NCI-H1436 treated with DMSO at 0.1 percent for 48 hours (cell line): Measurements from ENCODE around the gene CYP20A1.
"Not testable (repeated sequence)": the region's sequence is repeated elsewhere in the genome, so short reads cannot be mapped to it uniquely, and the experiment has no call there.

Experiments used
- DNase-seq: peaks from one replicate; lab custom pipeline; 2025; lab: John Stamatoyannopoulos, UW

The CYP20A1 gene

DNA sequence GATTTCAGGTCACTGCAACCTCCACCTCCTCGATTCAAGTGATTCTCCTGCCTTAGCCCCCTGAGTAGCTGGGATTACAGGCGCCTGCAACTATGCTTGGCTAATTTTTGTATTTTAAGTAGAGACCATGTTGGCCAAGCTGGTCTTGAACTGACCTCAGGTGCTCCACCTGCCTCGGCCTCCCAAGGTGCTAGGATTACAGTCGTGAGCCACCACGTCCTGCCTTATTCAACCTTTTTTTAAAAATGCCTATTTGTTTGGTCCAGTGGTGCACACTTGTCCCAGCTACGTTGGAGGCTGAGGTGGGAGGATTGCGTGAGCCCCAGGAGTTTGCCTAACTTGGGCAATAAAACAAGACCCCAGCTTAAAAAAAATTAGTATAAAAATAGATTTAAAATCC is 43.3 kb downstream of the CYP20A1 start:
- DNase-seq: no peak

DNA sequence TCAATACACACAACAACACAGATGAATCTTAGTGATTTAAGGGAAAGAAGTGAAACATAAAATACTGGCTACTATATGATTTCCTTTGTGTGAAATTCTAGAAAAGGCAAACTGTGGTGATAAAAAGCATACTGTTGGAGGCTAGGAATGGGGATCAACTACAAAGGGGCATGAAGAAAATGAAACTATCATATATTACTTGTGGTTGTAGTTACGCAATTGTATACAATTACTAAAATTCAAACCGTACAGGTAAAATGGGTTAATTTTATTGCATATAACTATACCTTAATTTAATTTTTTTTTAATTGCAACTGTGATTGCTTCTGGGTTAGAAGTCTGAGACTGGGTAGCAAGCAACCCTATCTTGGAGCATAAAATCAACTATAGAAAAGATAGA is 47.7 kb downstream of the CYP20A1 start:
- no peak for DNase-seq

DNA sequence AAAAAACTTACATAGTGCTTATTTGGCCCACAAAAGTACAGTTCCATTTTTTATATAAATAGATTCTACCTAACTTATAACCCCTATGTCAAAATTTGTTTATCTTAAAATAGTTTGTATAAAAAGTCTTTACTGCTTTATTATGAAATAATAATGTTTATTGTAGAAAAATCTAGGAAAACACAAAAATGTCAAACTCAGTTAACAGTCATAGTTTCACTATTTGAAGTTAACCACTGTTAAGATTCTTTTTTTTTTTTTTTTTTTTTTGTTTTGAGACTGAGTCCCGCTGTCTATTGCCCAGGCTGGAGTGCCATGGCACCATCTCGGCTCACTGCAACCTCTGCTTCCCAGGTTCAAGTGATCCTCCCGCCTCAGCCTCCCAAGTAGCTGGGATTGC is 62.8 kb downstream of the CYP20A1 start:
- no peak for DNase-seq

DNA sequence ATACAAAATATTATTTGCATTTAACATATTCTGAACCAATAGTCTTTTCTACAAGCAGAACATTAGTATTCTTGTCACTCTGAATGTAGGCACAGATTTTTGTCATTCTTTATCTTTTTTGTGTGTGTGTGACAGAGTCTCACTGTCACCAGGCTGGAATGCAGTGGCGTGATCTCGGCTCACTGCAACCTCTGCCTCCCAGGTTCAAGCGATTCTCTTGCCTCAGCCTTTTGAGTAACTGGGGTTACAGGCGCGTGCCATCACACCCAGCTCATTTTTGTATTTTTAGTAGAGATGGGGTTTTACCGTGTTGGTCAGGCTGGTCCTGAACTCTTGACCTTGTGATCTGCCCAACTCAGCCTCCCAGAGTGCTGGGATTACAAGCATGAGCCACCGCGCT is 63.8 kb downstream of the CYP20A1 start:
- not testable (repeated sequence) for DNase-seq

DNA sequence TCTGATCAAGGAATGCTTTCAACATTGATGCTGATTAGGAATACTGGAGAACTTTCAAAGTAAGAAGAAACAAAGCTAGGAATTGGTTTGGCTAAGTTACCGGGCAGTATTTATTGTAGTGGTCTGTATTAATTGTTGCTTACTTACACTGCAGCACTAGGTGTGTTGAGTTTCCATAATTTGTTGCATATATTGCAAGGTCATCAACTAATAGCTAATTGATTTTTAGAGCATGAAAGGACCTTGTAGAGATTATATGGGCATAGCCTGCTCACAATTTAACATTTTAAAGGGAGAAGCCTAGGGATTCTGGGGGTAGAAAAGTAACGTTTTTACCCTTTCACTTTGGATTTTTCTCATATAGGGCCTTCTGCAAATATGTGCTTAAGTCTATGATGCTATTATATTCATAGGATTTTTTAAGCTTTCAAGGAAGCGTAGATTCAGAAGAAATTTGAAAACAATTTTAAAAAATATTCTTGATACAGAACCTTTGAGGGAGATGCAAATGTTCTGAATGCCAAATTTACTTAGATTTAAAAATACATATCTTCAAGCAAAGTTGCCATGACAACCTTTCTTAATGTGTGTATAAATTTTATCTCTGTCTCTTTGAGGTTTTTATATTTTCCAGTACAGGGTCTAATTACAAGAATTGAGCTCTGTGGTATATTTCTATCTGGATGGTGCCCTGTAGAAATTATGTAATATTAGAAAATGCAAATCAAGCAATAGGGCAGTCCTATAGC is 72.0 kb downstream of the CYP20A1 start:
- DNase-seq: no peak

DNA sequence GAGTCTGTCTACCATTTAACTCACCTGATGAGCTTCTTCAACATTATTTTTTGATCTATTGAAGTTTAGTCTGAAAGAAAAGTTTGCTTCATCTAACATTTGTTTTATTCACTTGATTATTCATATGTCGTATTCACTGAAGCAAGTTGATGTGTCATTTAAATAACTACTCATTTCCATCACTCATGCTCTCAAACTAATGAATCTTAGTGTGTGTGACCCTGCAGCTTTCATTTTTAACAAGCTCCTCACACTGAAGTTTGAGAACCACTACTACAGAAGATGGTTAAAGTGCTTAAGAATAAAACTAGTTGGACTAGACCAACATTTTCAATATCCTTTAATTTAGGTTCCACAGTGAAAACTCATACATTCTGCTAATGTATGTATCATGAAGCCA is 87.5 kb downstream of the CYP20A1 start:
- no peak for DNase-seq

DNA sequence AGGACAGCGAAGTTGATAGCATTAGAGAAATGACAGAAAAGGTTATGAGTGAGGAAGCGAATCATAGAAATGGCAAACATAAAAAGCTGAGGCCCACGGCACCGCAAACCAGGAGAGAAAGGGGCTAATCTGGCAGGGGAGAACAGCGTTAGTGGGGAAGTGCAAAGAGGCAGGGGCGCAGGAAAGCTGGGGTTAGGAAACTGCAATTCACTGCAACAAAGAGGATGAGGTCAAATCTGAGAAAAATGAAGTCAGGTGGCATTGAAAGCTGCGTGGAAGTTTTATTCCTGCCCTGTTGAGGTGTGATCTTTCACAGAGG is 88.7 kb downstream of the CYP20A1 start:
- no peak for DNase-seq

DNA sequence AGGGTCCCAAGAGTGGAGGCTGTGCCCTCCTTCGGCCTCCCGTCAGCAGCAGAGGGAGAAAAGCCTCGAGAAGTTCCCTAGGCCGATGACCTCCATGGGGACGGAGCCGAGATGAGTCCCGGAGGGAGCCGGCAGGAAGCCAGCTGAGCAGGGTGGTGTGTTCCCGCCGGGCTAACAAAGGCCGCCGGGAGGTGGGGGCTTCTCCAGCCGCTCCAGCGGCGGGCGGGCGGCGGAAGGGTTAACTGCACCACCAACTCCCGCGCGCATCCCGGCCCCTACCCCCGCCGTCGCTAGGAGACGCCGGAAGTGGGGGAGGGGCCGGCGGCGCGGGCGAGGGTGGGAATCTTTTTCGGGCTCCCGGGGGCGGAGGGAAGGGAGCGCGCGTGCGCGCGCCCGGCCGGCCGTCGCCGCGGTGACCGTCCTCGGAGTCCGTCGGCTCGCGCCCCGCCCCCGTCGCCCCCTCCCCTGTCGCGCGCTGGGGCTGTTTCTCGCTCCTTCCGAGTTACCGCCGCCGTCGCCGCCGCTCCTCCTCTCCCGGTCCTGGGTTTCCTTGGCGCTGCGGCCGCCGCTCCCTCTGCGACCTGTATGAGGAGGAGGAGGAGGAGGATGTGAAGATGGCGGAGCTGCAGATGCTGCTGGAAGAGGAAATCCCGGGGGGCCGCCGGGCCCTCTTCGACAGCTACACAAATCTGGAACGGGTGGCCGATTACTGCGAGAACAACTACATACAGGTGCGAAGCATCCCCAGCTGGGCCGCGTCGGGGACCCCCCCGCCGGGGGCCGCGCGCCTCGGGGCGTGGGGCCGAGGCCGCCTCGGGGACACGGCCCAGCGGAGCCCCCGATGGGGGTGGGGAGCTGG is 89.3 kb downstream of the CYP20A1 start, which contains the start of gene ABI2:
ABI2 (plus strand) TSS at position 494 of the 859 bp plus-strand sequence; CDS start at position 615, 121 bp downstream.
- peak; percentile 26 for DNase-seq

DNA sequence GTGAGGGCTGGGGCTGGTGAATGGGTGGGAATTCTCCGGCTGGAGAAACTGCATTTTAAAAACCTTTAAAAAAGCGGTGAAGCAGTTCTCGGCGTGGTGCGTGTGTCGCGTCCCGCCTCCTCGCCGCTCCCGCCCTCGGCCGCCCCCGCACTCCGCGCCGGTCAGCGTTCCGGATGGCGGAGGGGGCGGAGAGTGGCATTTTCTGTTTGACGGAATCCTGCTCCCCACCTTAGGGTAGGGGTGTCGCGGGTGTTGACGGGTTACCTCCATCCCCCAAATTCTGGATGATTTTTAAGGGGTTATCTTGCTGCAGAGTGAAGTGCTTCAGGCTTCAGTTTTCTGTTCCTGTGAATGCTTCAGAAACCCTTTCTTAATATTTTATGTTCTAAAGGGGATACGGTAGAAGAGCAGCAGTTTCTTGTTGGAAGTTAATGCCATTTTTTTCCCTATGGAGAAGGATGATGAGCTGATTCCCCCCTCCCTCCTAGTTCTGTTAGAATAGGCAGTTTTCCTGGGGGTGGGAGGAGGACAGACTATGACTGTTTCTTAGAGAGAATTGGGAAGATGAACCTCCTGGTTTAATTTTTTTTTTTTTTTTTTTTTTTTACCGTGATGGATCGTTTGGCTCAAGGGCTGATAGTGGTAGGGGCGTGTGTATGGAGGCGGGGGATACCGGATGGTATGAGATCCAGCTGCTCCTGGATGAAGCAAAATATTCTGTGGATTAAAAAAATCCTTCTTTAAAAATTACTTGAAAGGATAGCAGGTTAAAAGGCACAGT is 90.1 kb downstream of the CYP20A1 start:
- DNase-seq: no peak

DNA sequence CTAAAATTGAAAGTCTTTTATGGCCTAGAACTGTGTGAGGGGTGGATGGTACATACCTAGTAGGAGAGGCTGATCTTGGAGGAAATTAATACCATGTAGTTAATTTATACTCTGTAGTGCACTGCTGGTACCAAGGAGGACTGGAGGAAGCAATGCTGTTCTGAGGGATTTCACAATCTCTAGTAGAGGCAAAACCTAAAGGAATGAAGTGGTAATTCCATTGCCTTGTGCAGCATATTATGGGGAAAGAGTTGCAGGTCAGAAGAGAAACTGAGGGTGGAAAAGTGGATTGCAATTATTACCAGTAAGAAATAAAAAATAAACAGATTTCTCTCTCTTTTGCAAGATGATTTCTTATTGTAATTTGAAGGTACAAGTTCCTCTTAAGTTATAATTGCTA is 91.6 kb downstream of the CYP20A1 start:
- no peak for DNase-seq

DNA sequence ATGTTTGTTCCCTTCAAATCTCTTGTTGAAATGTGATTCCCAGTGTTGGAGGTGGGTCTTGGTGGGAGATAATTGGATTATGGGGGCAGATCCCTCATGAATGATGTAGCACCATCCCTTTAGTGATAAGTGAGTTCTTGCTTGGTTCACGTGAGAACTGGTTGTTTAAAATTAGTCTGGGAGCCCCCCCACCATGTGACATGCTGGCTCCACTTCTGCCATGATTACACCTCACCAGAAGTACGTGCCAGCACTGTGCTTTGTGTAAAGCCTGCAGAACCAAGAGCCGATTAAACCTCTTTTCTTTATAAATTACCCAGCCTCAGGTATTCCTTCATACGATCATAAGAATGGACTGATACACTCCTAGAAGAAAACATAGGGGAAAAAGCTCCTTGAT is 99.5 kb downstream of the CYP20A1 start:
- DNase-seq: no peak

DNA sequence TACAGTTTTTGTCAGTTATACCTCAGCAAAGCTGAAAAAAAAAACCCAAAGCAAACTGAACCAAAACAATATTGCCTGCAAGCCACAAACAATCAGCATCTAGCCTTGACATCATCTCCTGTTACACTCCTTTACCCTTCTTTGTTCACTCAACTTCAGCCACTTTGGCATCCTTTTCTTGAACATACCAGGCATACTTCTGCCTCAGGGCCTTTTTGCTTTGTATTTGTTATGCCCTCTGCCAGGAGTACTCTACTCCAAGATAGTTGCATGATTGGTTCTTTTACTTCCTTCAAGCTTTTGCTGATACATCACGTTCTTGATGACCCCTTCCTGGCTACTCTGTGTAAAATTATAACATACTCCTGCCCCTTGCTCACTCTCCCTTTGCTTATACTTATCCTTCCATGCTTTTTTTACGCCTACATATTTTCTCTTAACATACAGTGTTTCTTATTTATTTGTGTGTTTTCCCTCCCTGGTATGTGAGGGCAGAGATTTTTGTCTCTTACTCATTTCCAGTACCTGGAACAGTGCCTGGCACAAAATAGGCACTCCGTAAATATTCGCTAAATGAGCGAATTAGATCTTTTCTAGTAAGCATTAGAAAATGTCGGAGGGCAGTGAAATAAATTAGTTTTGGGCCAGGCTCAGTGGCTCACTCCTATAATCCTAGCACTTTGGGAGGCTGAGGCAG is 102.1 kb downstream of the CYP20A1 start:
- DNase-seq: no peak

DNA sequence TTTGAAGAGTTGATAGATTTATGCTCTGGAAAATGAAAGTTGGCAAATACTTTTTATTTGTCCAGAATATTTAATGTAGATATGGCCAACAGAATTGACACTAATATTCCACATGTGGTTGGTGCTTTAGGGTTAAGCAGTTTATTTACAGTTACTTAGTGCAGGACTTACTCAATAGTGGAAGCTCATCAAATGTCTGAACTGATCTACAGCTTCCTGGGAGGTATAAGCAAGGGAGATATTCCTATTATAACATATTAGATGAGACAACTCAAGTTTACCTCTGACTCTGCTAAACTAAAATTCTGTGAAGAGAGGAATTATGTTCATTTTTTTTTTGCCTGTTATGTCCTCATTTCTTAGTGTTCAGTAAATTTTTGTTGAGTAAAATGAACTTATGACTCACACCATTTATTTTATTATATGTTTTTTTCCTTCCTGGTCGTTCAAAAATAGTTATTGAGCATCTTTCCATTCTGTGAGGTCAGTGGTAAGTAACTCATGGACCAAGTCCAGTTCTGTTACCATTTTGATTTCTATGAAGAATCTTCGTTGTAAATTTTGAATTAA is 103.0 kb downstream of the CYP20A1 start:
- DNase-seq: no peak

DNA sequence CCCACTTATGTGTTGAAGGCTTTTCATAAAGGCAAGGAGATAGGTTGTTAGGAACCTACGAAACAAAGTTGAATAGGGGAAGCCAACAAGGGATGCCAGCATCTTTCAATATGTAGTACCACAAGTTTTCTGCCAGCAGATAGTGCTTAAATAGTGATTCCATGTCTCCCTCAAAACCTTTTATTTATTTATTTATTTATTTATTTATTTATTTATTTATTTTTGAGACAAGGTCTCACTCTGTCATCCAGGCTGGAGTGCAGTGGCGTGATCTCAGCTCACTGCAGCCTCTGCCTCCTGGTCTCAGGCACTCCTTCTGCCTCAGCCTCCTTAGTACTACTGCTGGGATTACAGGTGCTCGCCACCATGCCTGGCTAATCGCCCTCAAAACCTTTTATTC is 103.6 kb downstream of the CYP20A1 start:
- not testable (repeated sequence) for DNase-seq

DNA sequence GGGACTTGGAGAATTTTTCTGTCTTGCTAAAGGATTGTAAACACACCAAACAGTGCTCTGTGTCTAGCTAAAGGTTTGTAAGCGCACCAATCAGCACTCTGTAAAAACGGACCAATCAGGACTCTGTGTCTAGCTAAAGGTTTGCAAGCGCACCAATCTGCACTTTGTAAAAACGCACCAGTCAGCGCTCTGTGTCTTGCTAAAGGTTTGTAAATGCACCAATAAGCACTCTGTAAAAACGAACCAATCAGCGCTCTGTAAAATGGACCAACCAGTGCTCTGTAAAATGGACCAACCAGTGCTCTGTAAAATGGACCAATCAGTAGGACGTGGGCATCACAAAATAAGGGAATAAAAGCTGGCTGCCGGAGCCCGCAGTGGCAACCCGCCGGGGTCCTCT is 105.8 kb downstream of the CYP20A1 start:
- no peak for DNase-seq

DNA sequence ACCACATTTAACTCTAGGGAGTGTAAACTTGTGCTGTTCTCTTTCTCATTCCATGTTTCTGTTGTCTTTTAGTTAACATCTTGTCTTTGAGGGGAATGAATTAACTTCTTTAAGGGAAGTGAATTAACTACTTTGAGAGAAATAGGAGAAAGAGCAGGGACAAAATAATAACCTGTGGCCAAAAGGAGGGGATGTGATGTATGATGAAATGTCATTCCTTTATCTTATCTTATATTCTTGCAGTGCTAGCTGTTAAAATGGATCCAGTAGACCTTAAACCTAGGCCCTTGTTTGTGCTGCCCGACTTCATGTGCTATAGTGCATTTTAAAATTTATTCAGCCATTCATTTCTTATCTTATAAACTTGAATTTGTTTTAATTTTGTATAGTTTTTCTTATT is 107.8 kb downstream of the CYP20A1 start:
- no peak for DNase-seq

DNA sequence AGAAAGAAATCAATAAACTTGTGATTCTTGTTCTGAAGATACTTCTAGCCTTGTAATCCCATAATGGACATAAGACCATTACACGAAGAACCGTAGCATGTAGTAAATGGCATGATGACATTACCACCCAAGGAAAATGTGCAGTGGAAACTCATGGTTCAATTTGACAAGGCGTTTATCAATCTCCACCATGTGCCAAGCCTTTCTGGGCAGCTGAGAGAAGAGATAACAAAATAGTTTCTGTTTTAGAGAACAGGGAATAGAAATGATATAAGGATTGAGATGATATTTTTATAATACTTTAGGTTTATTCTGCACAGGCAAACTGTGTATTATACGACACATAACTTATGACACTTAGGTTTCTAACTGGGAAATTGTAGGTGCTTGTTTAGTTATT is 108.6 kb downstream of the CYP20A1 start:
- DNase-seq: no peak

DNA sequence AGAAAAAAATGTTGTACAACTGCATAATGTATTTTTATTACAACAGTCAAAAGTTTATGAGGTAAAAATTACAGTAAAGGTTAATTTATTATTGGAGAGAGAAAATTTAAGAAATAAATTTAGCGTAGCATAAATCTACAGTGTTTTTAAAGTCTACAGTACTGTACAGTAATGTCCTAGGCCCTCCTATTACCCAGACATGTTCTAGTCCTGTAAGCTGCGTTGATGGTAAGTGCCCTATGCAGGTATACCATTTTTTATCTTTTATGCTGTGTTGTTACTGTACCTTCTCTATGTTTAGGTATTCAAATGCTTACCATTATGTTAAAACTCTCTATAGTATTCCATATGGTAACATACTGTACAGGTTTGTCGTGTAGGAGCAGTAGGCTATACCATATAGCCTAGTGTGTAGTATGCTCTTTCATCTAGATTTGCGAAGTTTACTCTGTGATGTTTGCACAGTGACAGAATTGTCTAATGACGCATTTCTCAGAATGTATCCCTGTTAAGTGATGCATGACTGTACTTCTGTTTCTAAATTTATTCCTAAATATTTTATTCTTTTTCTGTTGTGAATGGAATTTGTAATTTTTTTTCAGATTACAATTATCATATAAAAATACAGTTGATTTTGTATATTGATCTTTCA is 113.9 kb downstream of the CYP20A1 start:
- DNase-seq: no peak

DNA sequence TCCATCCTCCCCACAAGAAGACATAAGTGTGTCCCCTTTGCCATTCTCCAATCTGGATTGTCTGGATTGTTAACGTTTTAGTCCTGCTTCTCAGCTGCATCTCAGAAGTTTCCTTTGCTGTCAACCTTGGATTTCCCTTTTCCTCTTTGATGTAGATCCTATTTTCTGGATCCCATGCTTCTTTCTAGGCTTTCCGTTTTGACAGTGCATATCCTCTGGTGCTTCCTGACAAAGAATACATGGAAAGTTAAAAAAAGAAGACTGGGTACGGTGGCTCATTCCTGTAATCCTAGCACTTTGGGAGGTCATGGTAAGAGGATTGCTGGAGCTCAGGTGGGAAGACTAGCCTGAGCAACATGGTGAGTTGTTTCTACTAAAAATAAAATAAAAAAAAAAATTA is 116.1 kb downstream of the CYP20A1 start:
- no peak for DNase-seq
